Vagina (tissue), 2 donors: ENCODE data around the gene PIP5K1C.

Experiments
- POLR2AphosphoS5 ChIP-seq, 2 donors: sonication (generic); formaldehyde crosslinking; IDR thresholded peaks; one replicate each; pipeline ENCODE4 v1.9.0; 2017; ENCODE audit warnings: antibody characterized with exemption in 2 of 2, mild to moderate bottlenecking in 2 of 2, low read depth in 1 of 2; ENCODE audit not compliant: insufficient read depth in 1 of 2
- TF ChIP-seq, protein P1 (sequence below), 3 experiments: fragments of 450-650 bp in 2 of 3; fragments of 200-600 bp in 1 of 3; sonication (generic) in 1 of 3; IDR thresholded peaks; one replicate each; pipeline ENCODE4 v1.5.1; 2017 to 2019; ENCODE audit warnings: antibody characterized with exemption in 3 of 3, mild to moderate bottlenecking in 2 of 3, moderate library complexity in 2 of 3

DNA sequence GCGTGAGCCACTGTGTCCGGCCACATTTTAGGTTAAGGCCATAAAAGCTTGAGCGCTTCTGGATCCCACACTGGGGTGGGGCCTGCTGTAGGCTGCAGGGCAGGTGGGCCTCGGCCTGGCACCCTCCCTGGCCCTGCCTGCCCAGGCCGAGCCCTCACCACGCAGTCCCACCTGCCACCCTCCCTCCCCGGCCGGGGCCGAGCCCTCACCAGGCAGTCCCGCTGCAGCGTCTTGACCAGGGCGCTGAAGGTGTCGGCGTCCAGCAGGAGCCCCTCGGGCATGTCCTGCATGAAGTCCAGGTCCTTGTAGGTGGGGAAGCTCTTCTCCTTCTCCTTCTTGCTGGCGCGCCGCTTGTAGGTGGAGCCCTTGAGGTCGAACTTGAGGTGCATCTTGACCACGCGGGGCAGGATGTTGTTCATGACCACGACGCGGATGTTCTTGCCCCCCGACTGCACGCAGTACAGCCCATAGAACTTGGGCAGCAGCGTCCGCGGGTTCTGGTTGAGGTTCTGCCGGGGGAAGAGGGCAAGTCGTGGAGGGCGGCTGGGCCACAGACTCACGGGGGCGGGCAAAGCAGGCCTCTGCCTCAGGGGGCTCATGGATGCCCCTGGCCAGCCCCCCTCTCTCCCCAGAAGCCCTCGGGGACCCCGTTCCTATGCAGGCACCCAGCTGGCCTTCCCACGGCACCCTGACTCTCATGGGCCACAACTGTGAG lies 47.0 kb downstream of the PIP5K1C start:
- TF ChIP-seq, protein P1, sequence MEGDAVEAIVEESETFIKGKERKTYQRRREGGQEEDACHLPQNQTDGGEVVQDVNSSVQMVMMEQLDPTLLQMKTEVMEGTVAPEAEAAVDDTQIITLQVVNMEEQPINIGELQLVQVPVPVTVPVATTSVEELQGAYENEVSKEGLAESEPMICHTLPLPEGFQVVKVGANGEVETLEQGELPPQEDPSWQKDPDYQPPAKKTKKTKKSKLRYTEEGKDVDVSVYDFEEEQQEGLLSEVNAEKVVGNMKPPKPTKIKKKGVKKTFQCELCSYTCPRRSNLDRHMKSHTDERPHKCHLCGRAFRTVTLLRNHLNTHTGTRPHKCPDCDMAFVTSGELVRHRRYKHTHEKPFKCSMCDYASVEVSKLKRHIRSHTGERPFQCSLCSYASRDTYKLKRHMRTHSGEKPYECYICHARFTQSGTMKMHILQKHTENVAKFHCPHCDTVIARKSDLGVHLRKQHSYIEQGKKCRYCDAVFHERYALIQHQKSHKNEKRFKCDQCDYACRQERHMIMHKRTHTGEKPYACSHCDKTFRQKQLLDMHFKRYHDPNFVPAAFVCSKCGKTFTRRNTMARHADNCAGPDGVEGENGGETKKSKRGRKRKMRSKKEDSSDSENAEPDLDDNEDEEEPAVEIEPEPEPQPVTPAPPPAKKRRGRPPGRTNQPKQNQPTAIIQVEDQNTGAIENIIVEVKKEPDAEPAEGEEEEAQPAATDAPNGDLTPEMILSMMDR (IDR thresholded peaks at IDR 0.05), result no peak
- TF ChIP-seq POLR2AphosphoS5 (IDR thresholded peaks at IDR 0.05; ENCODE audit: insufficient read depth in 1 of 2, low read depth in 1 of 2), result no peak
